Ascending aorta (tissue), 2 donors: ENCODE data around the gene LYPD3. TPM values are rescaled to one million over a fixed set of nuclear protein-coding genes. Genes with fewer than 3 reads are reported as not detected.

Experiments
- DNase-seq, 2 donors: peaks; one replicate each; pipeline ENCODE4 v3.0.0-alpha.2; 2019; ENCODE audit warnings: low spot score in 2 of 2
- H3K27ac ChIP-seq, 2 donors: fragments of 200-600 bp; sonication (generic); one replicate each; pipeline ENCODE4 v1.5.1; 2016 to 2017; ENCODE audit warnings: mild to moderate bottlenecking in 1 of 2
- H3K27me3 ChIP-seq: fragments of 200-600 bp; sonication (generic); one replicate; pipeline ENCODE4 v1.5.1; 2017
- H3K36me3 ChIP-seq, 2 donors: fragments of 200-600 bp; sonication (generic); one replicate each; pipeline ENCODE4 v1.5.1; 2016
- H3K4me1 ChIP-seq, 2 donors: fragments of 200-600 bp; sonication (generic); one replicate each; pipeline ENCODE4 v1.5.1; 2016 to 2017; ENCODE audit warnings: mild to moderate bottlenecking in 1 of 2
- H3K4me3 ChIP-seq, 2 donors: fragments of 200-600 bp; sonication (generic); one replicate each; pipeline ENCODE4 v1.5.1; 2016 to 2017; ENCODE audit warnings: mild to moderate bottlenecking in 1 of 2
- H3K9me3 ChIP-seq, 2 donors: fragments of 200-600 bp; sonication (generic); one replicate each; pipeline ENCODE4 v1.5.1; 2016
- intact Hi-C: fragments of 100-400 bp; cut with DNase I; formaldehyde crosslinking; loops from one replicate; pipeline ENCODE4 v1.15.1; 2023
- total RNA-seq: library from RNA; depleted of rRNA; stranded (reverse); fragments of >200 nt; gene quantifications from one replicate; pipeline ENCODE4 v1.1.0, GENCODE V29; 2016
- TF ChIP-seq, protein P1 (sequence below), 3 experiments: fragments of 200-600 bp in 2 of 3; fragments of 450-650 bp in 1 of 3; sonication (generic) in 2 of 3; IDR thresholded peaks; one replicate each; pipeline ENCODE4 v1.5.1; 2016 to 2019; ENCODE audit warnings: antibody characterized with exemption in 3 of 3, mild to moderate bottlenecking in 1 of 3, moderate library complexity in 1 of 3

Gene LYPD3
- total RNA-seq, 1 donor from 2014 or later: not detected

DNA sequence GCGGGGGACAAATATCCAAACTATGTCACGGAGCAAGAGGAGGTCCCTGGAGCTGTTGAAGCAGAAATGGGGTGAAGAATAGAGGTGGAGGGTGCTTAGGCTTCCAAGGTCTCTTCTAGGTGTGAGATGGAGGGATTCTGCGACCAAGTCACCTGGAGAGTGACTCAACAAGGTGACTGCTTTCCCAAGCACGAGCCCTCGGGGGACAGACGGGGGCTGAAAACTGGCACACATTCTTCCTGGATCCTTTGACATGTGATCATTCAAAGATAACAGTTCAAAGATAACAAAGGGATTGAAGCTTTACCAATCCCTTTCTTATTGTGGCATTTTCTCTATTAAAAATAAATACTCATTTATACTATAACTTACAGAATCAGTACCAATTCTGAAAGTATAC lies 53.0 kb downstream of the LYPD3 start:
- Histone ChIP-seq H3K9me3 (no peaks in the 10 kb centered on the region), H3K36me3 (no peaks in the 10 kb centered on the region), H3K27me3 (no peaks in the 10 kb centered on the region), H3K4me1 (no peaks in the 10 kb centered on the region), H3K4me3 (no peak overlapping the region), H3K27ac (no peak overlapping the region)
- DNase-seq: no peak
- TF ChIP-seq, protein P1, sequence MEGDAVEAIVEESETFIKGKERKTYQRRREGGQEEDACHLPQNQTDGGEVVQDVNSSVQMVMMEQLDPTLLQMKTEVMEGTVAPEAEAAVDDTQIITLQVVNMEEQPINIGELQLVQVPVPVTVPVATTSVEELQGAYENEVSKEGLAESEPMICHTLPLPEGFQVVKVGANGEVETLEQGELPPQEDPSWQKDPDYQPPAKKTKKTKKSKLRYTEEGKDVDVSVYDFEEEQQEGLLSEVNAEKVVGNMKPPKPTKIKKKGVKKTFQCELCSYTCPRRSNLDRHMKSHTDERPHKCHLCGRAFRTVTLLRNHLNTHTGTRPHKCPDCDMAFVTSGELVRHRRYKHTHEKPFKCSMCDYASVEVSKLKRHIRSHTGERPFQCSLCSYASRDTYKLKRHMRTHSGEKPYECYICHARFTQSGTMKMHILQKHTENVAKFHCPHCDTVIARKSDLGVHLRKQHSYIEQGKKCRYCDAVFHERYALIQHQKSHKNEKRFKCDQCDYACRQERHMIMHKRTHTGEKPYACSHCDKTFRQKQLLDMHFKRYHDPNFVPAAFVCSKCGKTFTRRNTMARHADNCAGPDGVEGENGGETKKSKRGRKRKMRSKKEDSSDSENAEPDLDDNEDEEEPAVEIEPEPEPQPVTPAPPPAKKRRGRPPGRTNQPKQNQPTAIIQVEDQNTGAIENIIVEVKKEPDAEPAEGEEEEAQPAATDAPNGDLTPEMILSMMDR (IDR thresholded peaks at IDR 0.05): no peak
- intact Hi-C loops: no loop called here

Other genes starting within 250 kb of the LYPD3 start
- gene PSG9, start 196.1 kb downstream of the LYPD3 start, total RNA-seq: not detected
- gene CD177, start 111.9 kb downstream of the LYPD3 start, total RNA-seq: not detected
- gene TEX101, start 50.7 kb downstream of the LYPD3 start, total RNA-seq: not detected
- gene PHLDB3, start 39.1 kb upstream of the LYPD3 start, total RNA-seq: 1.8 TPM
- gene ETHE1, start 61.6 kb upstream of the LYPD3 start, total RNA-seq: 118 TPM
- not detected for gene ZNF575, start 67.6 kb upstream of the LYPD3 start, total RNA-seq
- gene XRCC1, start 109.9 kb upstream of the LYPD3 start, total RNA-seq: 6.4 TPM
- gene PINLYP, start 110.2 kb upstream of the LYPD3 start, total RNA-seq: 2.2 TPM
- 17.2 TPM for gene IRGQ, start 130.5 kb upstream of the LYPD3 start, total RNA-seq
- 3.1 TPM for gene ZNF576, start 131.0 kb upstream of the LYPD3 start, total RNA-seq
- gene SRRM5, start 146.5 kb upstream of the LYPD3 start, total RNA-seq: 0.32 TPM
- gene ZNF428, start 154.0 kb upstream of the LYPD3 start, total RNA-seq: 37.3 TPM
- gene CADM4, start 174.2 kb upstream of the LYPD3 start, total RNA-seq: 3.5 TPM
- 30.2 TPM for gene PLAUR, start 204.6 kb upstream of the LYPD3 start, total RNA-seq